ENCODE data around the gene CDH19. TPM values are rescaled to one million over a fixed set of nuclear protein-coding genes. Genes with fewer than 3 reads are reported as not detected.

Gene CDH19
- polyA plus RNA-seq, 1 donor (not counting 4 experiments of a cell fraction or from before 2014, with no cell fraction given): not detected

DNA sequence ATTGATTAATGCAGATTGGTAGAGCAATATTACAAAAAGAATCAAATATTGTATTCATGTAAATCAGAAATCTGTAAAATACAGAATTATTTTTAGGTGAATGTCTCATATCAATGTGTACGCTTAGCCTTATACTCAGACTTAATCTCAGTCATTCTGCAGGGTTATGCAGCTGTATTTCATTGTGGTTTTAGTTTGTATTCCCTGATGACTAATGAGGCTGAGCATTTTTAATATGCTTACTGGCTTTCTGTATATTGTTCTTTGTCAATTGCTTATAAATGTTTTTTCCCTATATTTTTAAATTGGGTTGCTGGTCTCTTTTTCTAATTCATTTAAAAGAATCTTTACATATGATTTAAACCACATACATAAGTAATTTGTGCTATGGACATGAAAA, 50.1 kb downstream of the CDH19 start:
- dilution Hi-C loops (cut with MboI; ENCODE audit: extremely low pct_ligation_motif_present, low sequenced_read_pairs): no loop called here
- H3K4me2 ChIP-seq (ENCODE audit: control insufficient read depth, extremely low read depth, insufficient read depth, low read depth, low read length): no peak overlapping the region

DNA sequence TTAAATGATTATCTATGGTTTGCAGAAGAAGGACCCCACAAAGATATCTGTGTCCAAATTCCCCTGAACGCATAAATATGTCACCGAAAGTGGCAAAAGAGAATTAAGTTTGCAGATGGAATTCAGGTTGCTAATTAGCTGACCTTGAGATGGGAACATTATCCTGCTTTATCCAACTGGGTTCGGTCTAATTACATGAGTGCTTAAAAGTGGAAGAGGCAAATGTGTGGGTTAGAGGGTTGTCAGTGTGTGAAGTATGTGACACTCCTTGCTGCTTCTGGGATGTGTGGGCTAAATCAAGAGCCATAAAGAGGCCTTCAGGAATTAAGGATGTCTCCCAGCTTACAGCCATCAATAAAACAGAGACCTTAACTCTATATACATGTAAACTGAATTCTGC, 53.5 kb downstream of the CDH19 start:
- TF ChIP-seq, protein P1, sequence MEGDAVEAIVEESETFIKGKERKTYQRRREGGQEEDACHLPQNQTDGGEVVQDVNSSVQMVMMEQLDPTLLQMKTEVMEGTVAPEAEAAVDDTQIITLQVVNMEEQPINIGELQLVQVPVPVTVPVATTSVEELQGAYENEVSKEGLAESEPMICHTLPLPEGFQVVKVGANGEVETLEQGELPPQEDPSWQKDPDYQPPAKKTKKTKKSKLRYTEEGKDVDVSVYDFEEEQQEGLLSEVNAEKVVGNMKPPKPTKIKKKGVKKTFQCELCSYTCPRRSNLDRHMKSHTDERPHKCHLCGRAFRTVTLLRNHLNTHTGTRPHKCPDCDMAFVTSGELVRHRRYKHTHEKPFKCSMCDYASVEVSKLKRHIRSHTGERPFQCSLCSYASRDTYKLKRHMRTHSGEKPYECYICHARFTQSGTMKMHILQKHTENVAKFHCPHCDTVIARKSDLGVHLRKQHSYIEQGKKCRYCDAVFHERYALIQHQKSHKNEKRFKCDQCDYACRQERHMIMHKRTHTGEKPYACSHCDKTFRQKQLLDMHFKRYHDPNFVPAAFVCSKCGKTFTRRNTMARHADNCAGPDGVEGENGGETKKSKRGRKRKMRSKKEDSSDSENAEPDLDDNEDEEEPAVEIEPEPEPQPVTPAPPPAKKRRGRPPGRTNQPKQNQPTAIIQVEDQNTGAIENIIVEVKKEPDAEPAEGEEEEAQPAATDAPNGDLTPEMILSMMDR (optimal IDR thresholded peaks at IDR 0.05 in 1 of 3, IDR thresholded peaks at IDR 0.05 in 1 of 3, conservative IDR thresholded peaks at IDR 0.05 in 1 of 3; ENCODE audit: extremely low read depth in 1 of 3, insufficient read depth in 2 of 3, low read length in 3 of 3): no peak
- TF ChIP-seq EZH2 (IDR thresholded peaks at IDR 0.05; ENCODE audit: low read length): no peak
- Histone ChIP-seq H3K9ac (ENCODE audit: control insufficient read depth, extremely low read depth, insufficient read depth, low read length) (no peak overlapping the region), H3K27me3 (ENCODE audit: control insufficient read depth, extremely low read depth, insufficient read depth, low read length) (no peaks in the 10 kb centered on the region), H3K4me2 (ENCODE audit: control insufficient read depth, extremely low read depth, insufficient read depth, low read depth, low read length) (no peak overlapping the region), H3K4me3 (ENCODE audit: control insufficient read depth in 2 of 3, extremely low read depth in 1 of 3, insufficient read depth in 2 of 3, low read depth in 1 of 3, low read length in 3 of 3) (no peak overlapping the region), H3K27ac (ENCODE audit: control insufficient read depth, insufficient read depth, low read length) (no peak overlapping the region), H3K9me3 (ENCODE audit: control insufficient read depth, low read depth, low read length) (no peaks in the 10 kb centered on the region), H3K9me1 (ENCODE audit: control insufficient read depth, extremely low read depth, insufficient read depth, low read length) (no peaks in the 10 kb centered on the region), H4K20me1 (ENCODE audit: control insufficient read depth, extremely low read depth, insufficient read depth, low read length) (no peaks in the 10 kb centered on the region), H3K4me1 (ENCODE audit: control insufficient read depth, extremely low read depth, insufficient read depth, low read length) (no peaks in the 10 kb centered on the region), H2AFZ (ENCODE audit: control insufficient read depth, low read length) (no peak overlapping the region), H3K36me3 (ENCODE audit: control insufficient read depth in 2 of 2, extremely low read depth in 1 of 2, insufficient read depth in 2 of 2, low read length in 2 of 2) (no peaks in the 10 kb centered on the region), H3K79me2 (ENCODE audit: control insufficient read depth, insufficient read depth, low read length) (no peaks in the 10 kb centered on the region)
- FAIRE-seq (no peak), DNase-seq (ENCODE audit: low read depth, low spot score) (no peak)
- dilution Hi-C loops (cut with MboI; ENCODE audit: extremely low pct_ligation_motif_present, low sequenced_read_pairs): no loop called here

More for the DNA sequence above, 50.1 kb downstream of the CDH19 start:
- H3K79me2 ChIP-seq (ENCODE audit: control insufficient read depth, insufficient read depth, low read length): no peaks in the 10 kb centered on the region
- H3K9ac ChIP-seq (ENCODE audit: control insufficient read depth, extremely low read depth, insufficient read depth, low read length): no peak overlapping the region
- DNase-seq (ENCODE audit: low read depth, low spot score) (no peak), FAIRE-seq (no peak)
- H3K9me3 ChIP-seq (ENCODE audit: control insufficient read depth, low read depth, low read length): no peaks in the 10 kb centered on the region
- no peak overlapping the region for H3K4me3 ChIP-seq (ENCODE audit: control insufficient read depth in 2 of 3, extremely low read depth in 1 of 3, insufficient read depth in 2 of 3, low read depth in 1 of 3, low read length in 3 of 3)
- H3K36me3 ChIP-seq (ENCODE audit: control insufficient read depth in 2 of 2, extremely low read depth in 1 of 2, insufficient read depth in 2 of 2, low read length in 2 of 2): no peaks in the 10 kb centered on the region
- no peak overlapping the region for H3K27ac ChIP-seq (ENCODE audit: control insufficient read depth, insufficient read depth, low read length)
- no peak for TF ChIP-seq EZH2 (IDR thresholded peaks at IDR 0.05; ENCODE audit: low read length)
- TF ChIP-seq, protein P1 (optimal IDR thresholded peaks at IDR 0.05 in 1 of 3, IDR thresholded peaks at IDR 0.05 in 1 of 3, conservative IDR thresholded peaks at IDR 0.05 in 1 of 3; ENCODE audit: extremely low read depth in 1 of 3, insufficient read depth in 2 of 3, low read length in 3 of 3): no peak
- no peaks in the 10 kb centered on the region for H3K27me3 ChIP-seq (ENCODE audit: control insufficient read depth, extremely low read depth, insufficient read depth, low read length)
- H2AFZ ChIP-seq (ENCODE audit: control insufficient read depth, low read length): no peak overlapping the region
- no peaks in the 10 kb centered on the region for H4K20me1 ChIP-seq (ENCODE audit: control insufficient read depth, extremely low read depth, insufficient read depth, low read length)
- no peaks in the 10 kb centered on the region for H3K4me1 ChIP-seq (ENCODE audit: control insufficient read depth, extremely low read depth, insufficient read depth, low read length)
- no peaks in the 10 kb centered on the region for H3K9me1 ChIP-seq (ENCODE audit: control insufficient read depth, extremely low read depth, insufficient read depth, low read length)

Data from keratinocyte (primary cell).